ENCODE measurements around the gene TAS2R20.

GRCh38 chr12:10989107-10989506 lies 9.0 kb downstream of the TAS2R20 start:
- TF ChIP-seq CTCF (conservative IDR thresholded peaks at IDR 0.05; ENCODE audit: low read depth, low read length) (no peak), EZH2 (IDR thresholded peaks at IDR 0.05; ENCODE audit: borderline replicate concordance, low read depth, low read length, poor library complexity, severe bottlenecking) (no peak)
